Osteocyte (in vitro differentiated cells): ENCODE results near the gene PAQR3. TPM values are rescaled to one million over a fixed set of nuclear protein-coding genes. Genes with fewer than 3 reads are reported as not detected.

Experiments
- DNase-seq: peaks from one replicate; pipeline ENCODE4 v3.0.0; 2021; ENCODE audit warnings: mixed read lengths; ENCODE audit not compliant: unreplicated experiment; ENCODE audit errors: extremely low spot score
- H3K27ac Mint-ChIP-seq: one replicate; pipeline ENCODE4 v1.8.0; 2021; ENCODE audit warnings: mild to moderate bottlenecking, mixed read lengths; ENCODE audit not compliant: unreplicated experiment
- H3K27me3 Mint-ChIP-seq: one replicate; pipeline ENCODE4 v1.8.0; 2021; ENCODE audit warnings: mixed read lengths; ENCODE audit not compliant: unreplicated experiment
- H3K36me3 Mint-ChIP-seq: one replicate; pipeline ENCODE4 v1.8.0; 2021; ENCODE audit warnings: mixed read lengths; ENCODE audit not compliant: unreplicated experiment
- H3K4me1 Mint-ChIP-seq: one replicate; pipeline ENCODE4 v1.8.0; 2021; ENCODE audit warnings: mixed read lengths; ENCODE audit not compliant: unreplicated experiment
- H3K4me3 Mint-ChIP-seq: one replicate; pipeline ENCODE4 v1.8.0; 2021; ENCODE audit warnings: mild to moderate bottlenecking, moderate library complexity, mixed read lengths; ENCODE audit not compliant: unreplicated experiment
- H3K9me3 Mint-ChIP-seq: one replicate; pipeline ENCODE4 v1.8.0; 2021; ENCODE audit warnings: mixed read lengths; ENCODE audit not compliant: unreplicated experiment
- CTCF ChIP-seq: fragments of 200-600 bp; sonication (generic); IDR thresholded peaks from 2 replicates; pipeline ENCODE4 v1.5.0; 2021; ENCODE audit warnings: antibody characterized with exemption, mild to moderate bottlenecking, moderate library complexity
- total RNA-seq: library from RNA; stranded (reverse); gene quantifications from 2 replicates; pipeline ENCODE4 v1.2.1, GENCODE V29; 2021

Gene PAQR3
- total RNA-seq, 1 donor from 2014 or later = 12.4 TPM

GRCh38 chr4:78953231-78953630, 14.0 kb upstream of the PAQR3 start:
- no peak for TF ChIP-seq CTCF
- H3K4me3 Mint-ChIP-seq = no peak overlapping the region
- H3K27ac Mint-ChIP-seq = no peak overlapping the region
- H3K27me3 Mint-ChIP-seq = peaks cover 57% of the 10 kb centered on the region
- no peaks in the 10 kb centered on the region for H3K36me3 Mint-ChIP-seq
- no peaks in the 10 kb centered on the region for H3K9me3 Mint-ChIP-seq
- no peak for DNase-seq
- no peaks in the 10 kb centered on the region for H3K4me1 Mint-ChIP-seq

- Mint-ChIP-seq H3K4me1 (no peaks in the 10 kb centered on the region), H3K36me3 (no peaks in the 10 kb centered on the region), H3K9me3 (no peaks in the 10 kb centered on the region), H3K27me3 (peaks cover 70% of the 10 kb centered on the region), H3K27ac (no peak overlapping the region), H3K4me3 (no peak overlapping the region)
- DNase-seq = no peak
- TF ChIP-seq CTCF = peak; percentile 77
Measured at GRCh38 chr4:78951862-78952472, 12.7 kb upstream of the PAQR3 start.

GRCh38 chr4:78949735-78950134, 10.5 kb upstream of the PAQR3 start:
- no peak for TF ChIP-seq CTCF
- DNase-seq = no peak
- no peaks in the 10 kb centered on the region for H3K4me1 Mint-ChIP-seq
- H3K36me3 Mint-ChIP-seq = no peaks in the 10 kb centered on the region
- H3K9me3 Mint-ChIP-seq = peaks cover 8% of the 10 kb centered on the region
- no peak overlapping the region for H3K4me3 Mint-ChIP-seq
- peaks cover 77% of the 10 kb centered on the region for H3K27me3 Mint-ChIP-seq
- no peak overlapping the region for H3K27ac Mint-ChIP-seq

DNA sequence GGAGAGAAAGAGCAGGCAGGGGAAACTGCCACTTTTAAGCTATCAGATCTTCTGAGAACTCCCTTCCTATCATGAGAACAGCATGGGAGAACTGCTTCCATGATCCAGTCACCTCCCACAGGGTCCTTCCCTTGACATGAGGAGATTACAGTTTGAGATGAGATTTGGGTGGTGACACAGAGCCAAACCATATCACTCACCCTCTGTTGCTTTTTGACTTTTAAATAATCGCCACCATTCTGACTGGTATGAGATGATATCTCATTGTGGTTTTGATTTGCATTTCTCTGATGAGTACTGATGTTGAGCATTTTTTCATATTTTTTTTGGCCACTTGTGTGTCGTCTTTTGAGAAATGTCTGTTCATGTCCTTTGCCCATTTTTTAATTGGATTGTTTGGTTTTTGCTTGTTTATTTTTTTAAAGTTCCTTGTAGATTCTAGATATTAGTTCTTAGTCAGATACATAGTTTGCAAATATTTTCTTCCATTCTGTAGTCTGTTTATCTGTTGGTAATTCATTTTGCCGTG, 6.5 kb upstream of the PAQR3 start:
- Mint-ChIP-seq H3K27ac (no peak overlapping the region), H3K9me3 (peaks cover 8% of the 10 kb centered on the region), H3K4me1 (no peaks in the 10 kb centered on the region), H3K4me3 (no peak overlapping the region), H3K36me3 (no peaks in the 10 kb centered on the region), H3K27me3 (peaks cover 81% of the 10 kb centered on the region)
- no peak for TF ChIP-seq CTCF
- no peak for DNase-seq

- peaks cover 73% of the 10 kb centered on the region for H3K27me3 Mint-ChIP-seq
- no peaks in the 10 kb centered on the region for H3K36me3 Mint-ChIP-seq
- H3K27ac Mint-ChIP-seq = no peak overlapping the region
- TF ChIP-seq CTCF = no peak
- H3K4me1 Mint-ChIP-seq = peaks cover 4% of the 10 kb centered on the region
- DNase-seq = no peak
- peaks cover 8% of the 10 kb centered on the region for H3K9me3 Mint-ChIP-seq
- H3K4me3 Mint-ChIP-seq = no peak overlapping the region
Measured at GRCh38 chr4:78944381-78944780, 5.1 kb upstream of the PAQR3 start.
